NCI-H2171 treated with DMSO at 0.1 percent for 48 hours (cell line): ENCODE data around the gene ZNF799.
A peak's percentile ranks its signal among the peaks of the same experiment; 100 is the strongest.
"Not testable (repeated sequence)": the region's sequence is repeated elsewhere in the genome, so short reads cannot be mapped to it uniquely, and the experiment has no call there.

ENCODE experiments used
- DNase-seq: peaks from one replicate; lab custom pipeline; 2025; lab: John Stamatoyannopoulos, UW

Gene ZNF799

GRCh38 chr19:12400633-12401502 lies at the start of gene ZNF799:
Gene ZNF799, minus strand, starts transcription at chr19:12401271. Its CDS starts 201 bp downstream, at chr19:12401070.
- DNase-seq, result peak; percentile 96

- DNase-seq, result no peak
Observed at GRCh38 chr19:12450844-12451243, 49.8 kb upstream of the ZNF799 start.

- DNase-seq, result no peak
Observed at GRCh38 chr19:12448808-12449207, 47.7 kb upstream of the ZNF799 start.

GRCh38 chr19:12440541-12441316 lies 39.7 kb upstream of the ZNF799 start, which contains the start of gene ZNF443:
Gene ZNF443, minus strand, starts transcription at chr19:12441021. Its CDS starts 107 bp downstream, at chr19:12440914.
- DNase-seq, result peak; percentile 95

- DNase-seq, result not testable (repeated sequence)
Observed at GRCh38 chr19:12439686-12440540, 38.8 kb upstream of the ZNF799 start.

GRCh38 chr19:12430726-12431299 lies 29.7 kb upstream of the ZNF799 start:
- not testable (repeated sequence) for DNase-seq

- DNase-seq, result no peak
Observed at GRCh38 chr19:12425888-12426274, 24.8 kb upstream of the ZNF799 start.

- no peak for DNase-seq
Observed at GRCh38 chr19:12425236-12425887, 24.3 kb upstream of the ZNF799 start.

- not testable (repeated sequence) for DNase-seq
Observed at GRCh38 chr19:12417273-12417672, 16.2 kb upstream of the ZNF799 start.

GRCh38 chr19:12411893-12412292 lies 10.8 kb upstream of the ZNF799 start:
- no peak for DNase-seq

- DNase-seq, result not testable (repeated sequence)
Observed at GRCh38 chr19:12399901-12400632, 1.0 kb downstream of the ZNF799 start.

- DNase-seq, result not testable (repeated sequence)
Observed at GRCh38 chr19:12391148-12391547, 9.9 kb downstream of the ZNF799 start.

- not testable (repeated sequence) for DNase-seq
Observed at GRCh38 chr19:12386365-12386764, 14.7 kb downstream of the ZNF799 start.

- DNase-seq, result no peak
Observed at GRCh38 chr19:12380444-12380737, 20.7 kb downstream of the ZNF799 start.

- no peak for DNase-seq
Observed at GRCh38 chr19:12379732-12380443, 21.2 kb downstream of the ZNF799 start.

- DNase-seq, result no peak
Observed at GRCh38 chr19:12374026-12374425, 27.0 kb downstream of the ZNF799 start.

GRCh38 chr19:12365236-12366162 lies 35.6 kb downstream of the ZNF799 start, which contains the start of gene ZNF442:
Gene ZNF442, minus strand, starts transcription at chr19:12365683. Its CDS starts 2,052 bp downstream, at chr19:12363631.
- peak; percentile 77 for DNase-seq

- DNase-seq, result no peak
Observed at GRCh38 chr19:12364391-12365235, 36.5 kb downstream of the ZNF799 start.
